ENCODE measurements around the gene OLFML2B. TPM values are rescaled to one million over a fixed set of nuclear protein-coding genes. Genes with fewer than 3 reads are reported as not detected.

OLFML2B gene
- total RNA-seq, 1 donor from 2014 or later = 17.5 TPM

GRCh38 chr1:162000053-162000420 lies 23.6 kb downstream of the OLFML2B start:
- ATAC-seq (no peak), DNase-seq (no peak)
- Histone ChIP-seq H3K27me3 (no peaks in the 10 kb centered on the region), H3K4me3 (no peak overlapping the region), H3K36me3 (no peaks in the 10 kb centered on the region), H3K27ac (no peak overlapping the region), H3K4me1 (peaks cover 5% of the 10 kb centered on the region), H3K9me3 (no peaks in the 10 kb centered on the region)
- TF ChIP-seq, protein P1, sequence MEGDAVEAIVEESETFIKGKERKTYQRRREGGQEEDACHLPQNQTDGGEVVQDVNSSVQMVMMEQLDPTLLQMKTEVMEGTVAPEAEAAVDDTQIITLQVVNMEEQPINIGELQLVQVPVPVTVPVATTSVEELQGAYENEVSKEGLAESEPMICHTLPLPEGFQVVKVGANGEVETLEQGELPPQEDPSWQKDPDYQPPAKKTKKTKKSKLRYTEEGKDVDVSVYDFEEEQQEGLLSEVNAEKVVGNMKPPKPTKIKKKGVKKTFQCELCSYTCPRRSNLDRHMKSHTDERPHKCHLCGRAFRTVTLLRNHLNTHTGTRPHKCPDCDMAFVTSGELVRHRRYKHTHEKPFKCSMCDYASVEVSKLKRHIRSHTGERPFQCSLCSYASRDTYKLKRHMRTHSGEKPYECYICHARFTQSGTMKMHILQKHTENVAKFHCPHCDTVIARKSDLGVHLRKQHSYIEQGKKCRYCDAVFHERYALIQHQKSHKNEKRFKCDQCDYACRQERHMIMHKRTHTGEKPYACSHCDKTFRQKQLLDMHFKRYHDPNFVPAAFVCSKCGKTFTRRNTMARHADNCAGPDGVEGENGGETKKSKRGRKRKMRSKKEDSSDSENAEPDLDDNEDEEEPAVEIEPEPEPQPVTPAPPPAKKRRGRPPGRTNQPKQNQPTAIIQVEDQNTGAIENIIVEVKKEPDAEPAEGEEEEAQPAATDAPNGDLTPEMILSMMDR (IDR thresholded peaks at IDR 0.05) = no peak
- intact Hi-C loops (cut with DNase I) = no loop called here

GRCh38 chr1:161999301-162000052 lies 24.2 kb downstream of the OLFML2B start:
- H3K4me3 ChIP-seq = no peak overlapping the region
- H3K4me1 ChIP-seq = peaks cover 5% of the 10 kb centered on the region
- DNase-seq (peak; percentile 36), ATAC-seq (no peak)
- TF ChIP-seq, protein P1 (IDR thresholded peaks at IDR 0.05) = no peak
- no peak overlapping the region for H3K27ac ChIP-seq
- intact Hi-C loops (cut with DNase I) = no loop called here
- H3K36me3 ChIP-seq = no peaks in the 10 kb centered on the region
- no peaks in the 10 kb centered on the region for H3K27me3 ChIP-seq
- H3K9me3 ChIP-seq = no peaks in the 10 kb centered on the region

DNA sequence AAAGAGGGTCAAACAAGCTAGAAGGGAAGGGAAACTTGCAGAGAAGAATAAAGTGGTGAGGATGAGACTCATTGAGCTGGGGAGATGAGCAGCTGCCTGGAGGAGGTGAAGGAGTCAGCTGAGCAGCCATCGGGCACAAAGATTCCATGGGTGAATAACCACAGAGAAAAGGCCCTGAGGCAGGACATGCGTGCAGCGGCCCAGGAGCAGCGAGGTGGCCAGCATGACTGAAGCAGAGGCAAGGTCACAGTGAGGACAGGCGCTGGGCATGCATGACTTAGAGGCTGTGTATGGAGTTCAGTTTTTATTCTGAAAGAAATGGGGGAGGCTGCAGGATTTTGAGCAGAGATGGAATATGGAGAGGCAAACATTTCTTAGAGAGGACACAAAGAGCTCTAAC lies 24.9 kb downstream of the OLFML2B start:
- no peaks in the 10 kb centered on the region for H3K9me3 ChIP-seq
- H3K4me3 ChIP-seq = no peak overlapping the region
- peaks cover under 1% of the 10 kb centered on the region for H3K4me1 ChIP-seq
- TF ChIP-seq, protein P1 (IDR thresholded peaks at IDR 0.05) = no peak
- no peaks in the 10 kb centered on the region for H3K36me3 ChIP-seq
- intact Hi-C loops (cut with DNase I) = no loop called here
- H3K27ac ChIP-seq = no peak overlapping the region
- ATAC-seq = no peak
- H3K27me3 ChIP-seq = no peaks in the 10 kb centered on the region
- peak; percentile 27 for DNase-seq

DNA sequence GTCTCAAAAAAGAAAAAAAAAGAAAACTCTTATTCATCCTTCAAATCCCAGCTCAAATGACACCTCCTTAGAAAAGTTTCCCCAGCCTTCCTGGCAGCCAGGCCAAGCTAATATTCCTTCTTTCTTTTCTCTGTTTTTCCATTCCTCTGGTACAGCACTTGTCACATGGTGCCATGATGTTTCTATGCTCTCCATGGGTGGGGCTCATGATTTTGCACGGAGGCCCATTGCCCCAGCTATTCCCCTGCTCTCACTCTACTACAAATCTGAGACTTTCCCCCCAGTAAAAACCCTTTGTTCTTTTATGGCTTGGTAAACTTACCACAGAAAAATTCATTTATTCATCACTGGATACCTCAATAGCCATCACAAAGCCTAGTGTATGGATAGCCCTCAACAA lies 26.5 kb downstream of the OLFML2B start:
- Histone ChIP-seq H3K27me3 (no peaks in the 10 kb centered on the region), H3K4me3 (no peak overlapping the region), H3K36me3 (no peaks in the 10 kb centered on the region), H3K9me3 (no peaks in the 10 kb centered on the region), H3K27ac (no peak overlapping the region), H3K4me1 (no peaks in the 10 kb centered on the region)
- intact Hi-C loops (cut with DNase I) = no loop called here
- no peak for DNase-seq
- ATAC-seq = no peak
- TF ChIP-seq, protein P1 (IDR thresholded peaks at IDR 0.05) = no peak

DNA sequence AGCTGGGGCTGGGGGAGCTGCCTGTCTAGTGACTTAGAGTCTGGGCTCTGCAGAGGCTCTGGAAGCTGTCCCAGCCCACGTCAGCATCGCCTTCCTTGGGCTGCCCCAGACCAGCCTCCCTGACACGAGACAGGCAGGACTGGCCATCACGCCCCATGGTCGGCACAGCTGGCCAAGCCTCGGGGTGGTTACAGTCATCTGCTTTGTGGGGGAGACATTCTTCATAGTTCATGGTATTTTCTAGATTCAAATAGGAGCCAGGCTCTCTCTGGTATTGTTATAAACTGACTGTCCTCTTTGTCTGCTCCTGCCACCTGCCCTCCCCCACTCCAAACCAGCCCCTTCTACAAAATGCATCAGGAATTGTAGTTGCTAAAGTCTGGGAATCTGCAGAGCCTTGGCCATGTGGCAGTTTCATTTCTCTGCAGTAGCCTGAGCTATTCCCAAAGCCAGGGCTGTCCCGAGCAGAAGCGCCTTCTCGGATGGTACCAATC lies 29.4 kb downstream of the OLFML2B start:
- intact Hi-C loops (cut with DNase I) = no loop called here
- Histone ChIP-seq H3K27ac (no peak overlapping the region), H3K27me3 (no peaks in the 10 kb centered on the region), H3K4me3 (no peak overlapping the region), H3K9me3 (no peaks in the 10 kb centered on the region), H3K36me3 (no peaks in the 10 kb centered on the region), H3K4me1 (no peaks in the 10 kb centered on the region)
- DNase-seq (peak; percentile 63), ATAC-seq (peak; percentile 37)
- TF ChIP-seq, protein P1 (IDR thresholded peaks at IDR 0.05) = no peak

Data from upper lobe of right lung (tissue), 1 donor.